Thyroid gland (tissue), 4 donors: ENCODE results near the gene VPS11.

Experiments used
- CTCF ChIP-seq, 6 experiments: fragments of 200-600 bp in 3 of 6; fragments of 450-650 bp in 3 of 6; sonication (generic) in 3 of 6; IDR thresholded peaks; one replicate each; pipeline ENCODE4 v1.5.1; 2016 to 2019; ENCODE audit warnings: antibody characterized with exemption in 6 of 6, mild to moderate bottlenecking in 2 of 6, inconsistent platforms in 1 of 6, moderate library complexity in 1 of 6
- POLR2A ChIP-seq, 2 donors: fragments of 450-650 bp; IDR thresholded peaks; one replicate each; pipeline ENCODE4 v1.6.1; 2017; ENCODE audit warnings: antibody characterized with exemption in 2 of 2, mild to moderate bottlenecking in 2 of 2, moderate library complexity in 1 of 2

DNA sequence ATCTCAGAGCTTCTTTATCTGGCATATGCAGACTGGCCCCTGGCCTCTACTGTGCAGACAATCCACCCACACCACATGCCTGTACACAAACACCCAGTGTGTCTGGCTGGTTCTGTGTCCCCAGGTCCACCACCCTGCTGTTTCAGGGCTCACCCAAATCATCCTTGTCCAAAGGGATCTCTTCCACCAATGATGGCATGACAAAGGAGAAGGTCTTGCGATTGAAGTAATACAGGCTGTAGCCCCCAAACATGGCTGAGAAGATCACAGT, 38.6 kb upstream of the VPS11 start:
- TF ChIP-seq CTCF (IDR thresholded peaks at IDR 0.05) (no peak), POLR2A (IDR thresholded peaks at IDR 0.05) (no peak)
